Esophagus squamous epithelium (tissue), 4 donors: ENCODE measurements around the gene UGT2B15.

Experiments used
- POLR2A ChIP-seq, 4 donors: fragments of 450-650 bp; IDR thresholded peaks; one replicate each; pipeline ENCODE4 v1.6.1; 2017; ENCODE audit warnings: antibody characterized with exemption in 4 of 4, mild to moderate bottlenecking in 4 of 4, moderate library complexity in 3 of 4
- TF ChIP-seq, protein P1 (sequence below), 6 experiments: fragments of 450-650 bp in 4 of 6; fragments of 200-600 bp in 2 of 6; sonication (generic) in 2 of 6; IDR thresholded peaks; one replicate each; pipeline ENCODE4 v1.5.1; 2016 to 2019; ENCODE audit warnings: antibody characterized with exemption in 6 of 6, mild to moderate bottlenecking in 4 of 6, moderate library complexity in 4 of 6

DNA sequence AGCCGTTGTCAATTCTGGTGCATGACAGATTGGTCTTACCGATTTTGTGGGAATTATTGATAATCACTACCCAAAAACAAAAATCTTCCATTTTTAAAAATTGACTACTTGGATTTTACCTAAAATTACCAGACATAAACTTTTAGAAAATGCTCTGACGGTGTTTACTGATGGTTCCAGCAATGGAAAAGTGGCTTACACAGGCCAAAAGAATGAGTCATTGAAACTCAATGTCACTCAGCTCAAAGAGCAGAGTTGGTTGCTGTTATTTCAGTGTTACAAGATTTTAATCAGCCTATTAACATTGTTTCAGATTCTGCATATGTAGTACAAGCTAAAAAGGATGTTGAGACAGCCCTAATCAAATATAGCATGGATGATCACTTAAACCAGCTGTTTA, 71.3 kb downstream of the UGT2B15 start:
- TF ChIP-seq, protein P1, sequence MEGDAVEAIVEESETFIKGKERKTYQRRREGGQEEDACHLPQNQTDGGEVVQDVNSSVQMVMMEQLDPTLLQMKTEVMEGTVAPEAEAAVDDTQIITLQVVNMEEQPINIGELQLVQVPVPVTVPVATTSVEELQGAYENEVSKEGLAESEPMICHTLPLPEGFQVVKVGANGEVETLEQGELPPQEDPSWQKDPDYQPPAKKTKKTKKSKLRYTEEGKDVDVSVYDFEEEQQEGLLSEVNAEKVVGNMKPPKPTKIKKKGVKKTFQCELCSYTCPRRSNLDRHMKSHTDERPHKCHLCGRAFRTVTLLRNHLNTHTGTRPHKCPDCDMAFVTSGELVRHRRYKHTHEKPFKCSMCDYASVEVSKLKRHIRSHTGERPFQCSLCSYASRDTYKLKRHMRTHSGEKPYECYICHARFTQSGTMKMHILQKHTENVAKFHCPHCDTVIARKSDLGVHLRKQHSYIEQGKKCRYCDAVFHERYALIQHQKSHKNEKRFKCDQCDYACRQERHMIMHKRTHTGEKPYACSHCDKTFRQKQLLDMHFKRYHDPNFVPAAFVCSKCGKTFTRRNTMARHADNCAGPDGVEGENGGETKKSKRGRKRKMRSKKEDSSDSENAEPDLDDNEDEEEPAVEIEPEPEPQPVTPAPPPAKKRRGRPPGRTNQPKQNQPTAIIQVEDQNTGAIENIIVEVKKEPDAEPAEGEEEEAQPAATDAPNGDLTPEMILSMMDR (IDR thresholded peaks at IDR 0.05): no peak
- no peak for TF ChIP-seq POLR2A (IDR thresholded peaks at IDR 0.05)
